ENCODE measurements around the gene KYAT1. TPM values are rescaled to one million over a fixed set of nuclear protein-coding genes. Genes with fewer than 3 reads are reported as not detected.

The KYAT1 gene
- total RNA-seq, 2 experiments from 2014 or later: 17.0 to 18.6 TPM

DNA sequence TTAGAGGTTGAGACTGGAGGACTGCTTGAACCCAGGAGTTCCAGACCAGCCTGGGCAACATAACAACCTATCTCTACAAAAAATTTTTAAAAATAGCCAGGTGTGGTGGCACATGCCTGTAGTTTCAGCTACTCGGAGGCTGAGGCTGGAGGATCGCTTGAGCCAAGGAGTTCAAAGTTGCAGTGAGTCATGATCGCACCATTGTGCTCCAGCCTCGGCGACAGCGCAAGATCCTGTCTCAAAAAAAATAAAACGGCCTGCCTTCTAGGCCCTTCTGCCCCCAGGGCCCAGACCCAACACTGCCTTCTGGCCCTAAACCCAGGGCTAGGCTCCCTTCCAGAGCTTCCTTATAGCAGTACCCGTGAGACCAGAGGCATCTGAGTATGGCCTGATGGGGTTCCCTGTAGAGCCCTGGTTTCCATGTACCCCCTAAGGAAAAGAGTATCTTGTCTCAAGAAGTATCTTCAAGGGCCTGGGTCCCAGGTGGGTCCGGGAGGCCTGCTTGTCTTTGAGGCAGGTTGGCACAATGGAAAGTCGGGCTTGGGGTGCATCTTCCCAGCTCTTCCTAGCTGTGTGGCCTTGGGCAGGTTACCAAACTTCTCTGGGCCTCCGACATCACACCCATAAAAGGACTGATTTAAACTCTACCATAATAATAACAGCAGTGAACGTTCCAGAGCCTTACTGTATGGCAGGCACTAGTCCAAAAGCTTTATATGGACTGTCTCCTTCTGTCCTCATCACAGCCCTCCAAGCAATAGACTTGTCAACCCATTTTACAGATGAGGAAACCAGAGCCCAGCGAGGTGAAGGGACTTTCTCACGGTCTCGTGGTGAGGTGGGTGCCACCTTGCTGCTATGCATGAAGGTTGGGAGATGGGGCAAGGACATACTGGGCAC lies 9.8 kb upstream of the KYAT1 start:
- DNase-seq (no peak), ATAC-seq (no peak)
- Mint-ChIP-seq H3K27ac (no peak overlapping the region), H3K4me1 (ENCODE audit: low read depth) (peaks cover 44% of the 10 kb centered on the region), H3K27me3 (no peaks in the 10 kb centered on the region), H3K4me3 (no peak overlapping the region), H3K9me3 (no peaks in the 10 kb centered on the region), H3K36me3 (ENCODE audit: low read depth) (peaks cover 19% of the 10 kb centered on the region)
- TF ChIP-seq, protein P1, sequence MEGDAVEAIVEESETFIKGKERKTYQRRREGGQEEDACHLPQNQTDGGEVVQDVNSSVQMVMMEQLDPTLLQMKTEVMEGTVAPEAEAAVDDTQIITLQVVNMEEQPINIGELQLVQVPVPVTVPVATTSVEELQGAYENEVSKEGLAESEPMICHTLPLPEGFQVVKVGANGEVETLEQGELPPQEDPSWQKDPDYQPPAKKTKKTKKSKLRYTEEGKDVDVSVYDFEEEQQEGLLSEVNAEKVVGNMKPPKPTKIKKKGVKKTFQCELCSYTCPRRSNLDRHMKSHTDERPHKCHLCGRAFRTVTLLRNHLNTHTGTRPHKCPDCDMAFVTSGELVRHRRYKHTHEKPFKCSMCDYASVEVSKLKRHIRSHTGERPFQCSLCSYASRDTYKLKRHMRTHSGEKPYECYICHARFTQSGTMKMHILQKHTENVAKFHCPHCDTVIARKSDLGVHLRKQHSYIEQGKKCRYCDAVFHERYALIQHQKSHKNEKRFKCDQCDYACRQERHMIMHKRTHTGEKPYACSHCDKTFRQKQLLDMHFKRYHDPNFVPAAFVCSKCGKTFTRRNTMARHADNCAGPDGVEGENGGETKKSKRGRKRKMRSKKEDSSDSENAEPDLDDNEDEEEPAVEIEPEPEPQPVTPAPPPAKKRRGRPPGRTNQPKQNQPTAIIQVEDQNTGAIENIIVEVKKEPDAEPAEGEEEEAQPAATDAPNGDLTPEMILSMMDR (IDR thresholded peaks at IDR 0.05): no peak
- POLR2A ChIA-PET: interaction anchor here (0.6 to 0.9 kb wide), 2 partner anchors 9 to 12 kb away, joined by 4 read pairs; no protein-coding TSS in a partner anchor
- CTCF ChIA-PET: interaction anchor here (1.2 to 1.4 kb wide), 3 partner anchors 14 to 37 kb away, joined by 3 to 4 read pairs (median 4); no protein-coding TSS in a partner anchor
- intact Hi-C loops (cut with micrococcal nuclease): no loop called here

DNA sequence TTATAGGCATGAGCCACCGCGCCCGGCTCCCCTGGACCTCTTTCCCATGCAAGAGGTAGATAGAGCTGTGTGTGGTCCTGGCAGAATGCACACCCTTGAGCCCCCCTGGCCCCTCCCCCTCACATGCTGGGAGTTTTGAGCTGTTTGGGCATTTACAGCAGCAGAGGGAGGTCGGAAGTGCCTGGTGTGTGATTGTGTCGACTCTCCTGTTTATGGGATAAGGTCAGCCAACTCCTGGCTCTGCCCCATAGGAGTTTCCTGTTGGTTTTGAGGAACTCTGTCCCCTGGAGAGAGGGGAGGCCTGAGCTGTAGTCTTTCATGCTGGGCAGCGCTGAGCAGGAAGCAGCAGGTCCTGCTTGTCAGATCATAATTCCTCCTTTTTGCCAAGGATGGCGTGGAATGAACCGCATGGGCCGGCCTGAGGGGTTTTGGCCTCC lies 6.2 kb upstream of the KYAT1 start:
- Mint-ChIP-seq H3K27ac (peak overlapping the region; percentile 30), H3K9me3 (no peaks in the 10 kb centered on the region), H3K4me1 (ENCODE audit: low read depth) (peaks cover 46% of the 10 kb centered on the region), H3K4me3 (no peak overlapping the region), H3K36me3 (ENCODE audit: low read depth) (peaks cover 11% of the 10 kb centered on the region), H3K27me3 (no peaks in the 10 kb centered on the region)
- ChIA-PET CTCF (interaction anchor here (0.8 kb wide), 1 partner anchor 24 kb away, joined by 3 read pairs; no protein-coding TSS in a partner anchor), POLR2A (interaction anchor here (0.6 to 1.2 kb wide), 3 partner anchors 9 to 18 kb away, joined by 3 to 4 read pairs (median 3); no protein-coding TSS in a partner anchor)
- ATAC-seq (no peak), DNase-seq (no peak)
- TF ChIP-seq, protein P1 (IDR thresholded peaks at IDR 0.05): no peak
- intact Hi-C loops (cut with micrococcal nuclease): no loop called here

DNA sequence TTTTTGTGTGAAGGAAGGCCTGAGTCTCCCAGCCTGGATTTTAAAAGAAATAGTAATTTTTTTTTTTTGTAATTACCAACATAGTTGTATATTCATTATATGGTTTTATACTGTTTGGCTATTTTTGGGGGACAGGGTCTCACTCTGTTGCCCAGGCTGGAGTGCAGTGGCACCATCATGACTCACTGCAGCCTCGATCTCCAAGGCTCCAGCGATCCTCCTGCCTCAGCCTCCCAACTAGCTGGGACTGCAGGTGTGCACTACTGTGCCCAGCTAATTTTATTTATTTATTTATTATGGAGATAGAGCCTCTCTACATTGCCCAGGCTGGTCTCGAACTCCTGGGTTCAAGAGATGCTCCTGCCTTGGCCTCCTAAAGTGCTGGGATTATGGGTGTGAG lies 5.3 kb upstream of the KYAT1 start:
- ATAC-seq: no peak
- Mint-ChIP-seq H3K36me3 (ENCODE audit: low read depth) (peaks cover 11% of the 10 kb centered on the region), H3K27ac (no peak overlapping the region), H3K9me3 (no peaks in the 10 kb centered on the region), H3K27me3 (no peaks in the 10 kb centered on the region), H3K4me3 (no peak overlapping the region), H3K4me1 (ENCODE audit: low read depth) (peaks cover 42% of the 10 kb centered on the region)
- TF ChIP-seq, protein P1 (IDR thresholded peaks at IDR 0.05): no peak
- no peak for DNase-seq
- intact Hi-C loops (cut with micrococcal nuclease): no loop called here
- ChIA-PET CTCF (no interaction called here), POLR2A (interaction anchor here (0.9 to 1.2 kb wide), 2 partner anchors 15 to 19 kb away, joined by 3 read pairs; no protein-coding TSS in a partner anchor)

DNA sequence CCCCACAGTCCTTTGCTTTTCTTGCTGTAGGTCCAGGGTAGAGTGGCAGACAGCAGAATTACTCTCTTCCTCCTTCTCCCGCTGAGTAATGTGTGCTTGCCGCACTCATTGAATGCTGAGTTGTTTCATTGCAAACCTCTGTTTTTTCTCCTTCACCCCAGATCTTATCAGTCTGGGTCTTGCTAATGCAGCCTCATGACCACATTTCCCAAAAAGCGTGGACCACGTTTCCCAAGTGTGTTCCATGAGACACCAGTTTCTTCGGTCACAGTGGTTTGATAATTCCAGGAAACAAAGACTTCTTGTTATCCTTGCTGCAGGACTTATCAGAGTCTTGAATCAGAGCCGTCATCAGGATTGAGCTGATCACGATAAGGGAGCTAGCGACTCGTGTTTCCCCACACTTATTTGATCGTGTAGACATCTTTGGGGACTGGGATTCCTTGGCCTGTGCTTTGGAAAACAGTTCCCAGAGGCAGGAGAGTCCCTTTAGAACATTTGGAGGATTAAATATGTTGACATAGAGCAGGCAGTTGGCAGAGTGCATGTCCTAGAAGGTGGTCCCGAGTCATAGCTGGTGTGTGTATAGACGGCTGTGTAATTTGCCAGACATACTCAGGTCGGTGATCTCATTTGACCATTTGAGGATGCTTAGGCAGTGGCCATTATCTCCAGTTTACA lies 4.6 kb upstream of the KYAT1 start:
- Mint-ChIP-seq H3K27ac (no peak overlapping the region), H3K9me3 (no peaks in the 10 kb centered on the region), H3K4me3 (no peak overlapping the region), H3K27me3 (no peaks in the 10 kb centered on the region), H3K4me1 (ENCODE audit: low read depth) (peaks cover 38% of the 10 kb centered on the region), H3K36me3 (ENCODE audit: low read depth) (peaks cover 11% of the 10 kb centered on the region)
- ChIA-PET POLR2A (interaction anchor here (0.9 to 1.2 kb wide), 2 partner anchors 15 to 20 kb away, joined by 3 read pairs; no protein-coding TSS in a partner anchor), CTCF (interaction anchor here (0.6 kb wide), 1 partner anchor 68 kb away, joined by 3 read pairs; the partner anchor contains the start of gene ENDOG)
- intact Hi-C loops (cut with micrococcal nuclease): no loop called here
- no peak for ATAC-seq
- TF ChIP-seq, protein P1 (IDR thresholded peaks at IDR 0.05): no peak
- DNase-seq: no peak
